Parathyroid adenoma (tissue), 2 donors: ENCODE results near the gene KRTAP16-1.

ENCODE experiments used
- H2AFZ ChIP-seq: fragments of 300-600 bp; sonication (generic); one replicate; pipeline ENCODE4 v1.7.0; 2017; ENCODE audit warnings: antibody characterized with exemption, mild to moderate bottlenecking
- H3K27ac ChIP-seq: fragments of 300-600 bp; sonication (generic); one replicate; pipeline ENCODE4 v1.7.0; 2017
- H3K27me3 ChIP-seq: fragments of 300-600 bp; sonication (generic); one replicate; pipeline ENCODE4 v1.7.0; 2017; ENCODE audit warnings: low read length; ENCODE audit not compliant: control insufficient read depth, insufficient read depth
- H3K36me3 ChIP-seq: fragments of 300-600 bp; sonication (generic); one replicate; pipeline ENCODE4 v1.7.0; 2017; ENCODE audit warnings: low read length; ENCODE audit not compliant: control insufficient read depth, insufficient read depth
- H3K4me1 ChIP-seq: fragments of 300-600 bp; sonication (generic); one replicate; pipeline ENCODE4 v1.7.0; 2017; ENCODE audit warnings: control low read depth
- H3K4me2 ChIP-seq: fragments of 300-600 bp; sonication (generic); one replicate; pipeline ENCODE4 v1.7.0; 2017; ENCODE audit warnings: low read length
- H3K4me3 ChIP-seq: fragments of 300-600 bp; sonication (generic); one replicate; pipeline ENCODE4 v1.7.0; 2017; ENCODE audit warnings: low read depth, low read length
- H3K79me2 ChIP-seq: fragments of 300-600 bp; sonication (generic); one replicate; pipeline ENCODE4 v1.7.0; 2017; ENCODE audit warnings: control low read depth
- H3K9ac ChIP-seq: fragments of 300-600 bp; sonication (generic); one replicate; pipeline ENCODE4 v1.7.0; 2017; ENCODE audit warnings: mild to moderate bottlenecking
- H3K9me3 ChIP-seq: fragments of 300-600 bp; sonication (generic); one replicate; pipeline ENCODE4 v1.7.0; 2017; ENCODE audit warnings: low read length; ENCODE audit not compliant: control insufficient read depth
- CTCF ChIP-seq: fragments of 300-600 bp; sonication (generic); IDR thresholded peaks from one replicate; pipeline ENCODE4 v1.7.0; 2017; ENCODE audit warnings: antibody characterized with exemption, mild to moderate bottlenecking
- donor health status: primary hyperparathyroidism.

The KRTAP16-1 gene

GRCh38 chr17:41334385-41335305, 25.5 kb upstream of the KRTAP16-1 start:
- H3K27ac ChIP-seq: no peak overlapping the region
- H3K36me3 ChIP-seq: no peaks in the 10 kb centered on the region
- no peaks in the 10 kb centered on the region for H3K27me3 ChIP-seq
- H3K4me2 ChIP-seq: no peak overlapping the region
- no peak overlapping the region for H2AFZ ChIP-seq
- H3K9me3 ChIP-seq: no peaks in the 10 kb centered on the region
- H3K79me2 ChIP-seq: no peaks in the 10 kb centered on the region
- H3K4me3 ChIP-seq: no peak overlapping the region
- no peak overlapping the region for H3K9ac ChIP-seq
- peaks cover 3% of the 10 kb centered on the region for H3K4me1 ChIP-seq
- TF ChIP-seq CTCF: no peak

GRCh38 chr17:41333836-41334235, 24.7 kb upstream of the KRTAP16-1 start:
- Histone ChIP-seq H3K36me3 (no peaks in the 10 kb centered on the region), H3K4me2 (no peak overlapping the region), H2AFZ (no peak overlapping the region), H3K79me2 (no peaks in the 10 kb centered on the region), H3K27me3 (no peaks in the 10 kb centered on the region), H3K27ac (no peak overlapping the region), H3K4me1 (peaks cover under 1% of the 10 kb centered on the region), H3K9me3 (no peaks in the 10 kb centered on the region), H3K9ac (no peak overlapping the region), H3K4me3 (no peak overlapping the region)
- TF ChIP-seq CTCF: no peak

GRCh38 chr17:41333098-41333497, 24.0 kb upstream of the KRTAP16-1 start:
- no peak overlapping the region for H3K9ac ChIP-seq
- no peak overlapping the region for H3K4me2 ChIP-seq
- no peaks in the 10 kb centered on the region for H3K9me3 ChIP-seq
- no peak for TF ChIP-seq CTCF
- no peak overlapping the region for H3K4me3 ChIP-seq
- H3K27me3 ChIP-seq: no peaks in the 10 kb centered on the region
- no peaks in the 10 kb centered on the region for H3K4me1 ChIP-seq
- no peaks in the 10 kb centered on the region for H3K79me2 ChIP-seq
- H3K27ac ChIP-seq: no peak overlapping the region
- H3K36me3 ChIP-seq: no peaks in the 10 kb centered on the region
- H2AFZ ChIP-seq: no peak overlapping the region

GRCh38 chr17:41332239-41332638, 23.1 kb upstream of the KRTAP16-1 start:
- Histone ChIP-seq H3K27me3 (no peaks in the 10 kb centered on the region), H3K9me3 (no peaks in the 10 kb centered on the region), H3K27ac (no peak overlapping the region), H3K36me3 (no peaks in the 10 kb centered on the region), H3K79me2 (no peaks in the 10 kb centered on the region), H3K4me3 (no peak overlapping the region), H2AFZ (no peak overlapping the region), H3K9ac (no peak overlapping the region), H3K4me2 (no peak overlapping the region), H3K4me1 (no peaks in the 10 kb centered on the region)
- TF ChIP-seq CTCF: no peak

GRCh38 chr17:41331606-41332005, 22.5 kb upstream of the KRTAP16-1 start:
- Histone ChIP-seq H3K4me1 (no peaks in the 10 kb centered on the region), H3K79me2 (no peaks in the 10 kb centered on the region), H3K9me3 (no peaks in the 10 kb centered on the region), H3K4me3 (no peak overlapping the region), H3K9ac (no peak overlapping the region), H3K36me3 (no peaks in the 10 kb centered on the region), H3K27me3 (no peaks in the 10 kb centered on the region), H2AFZ (no peak overlapping the region), H3K4me2 (no peak overlapping the region), H3K27ac (no peak overlapping the region)
- no peak for TF ChIP-seq CTCF
